Occipital lobe (tissue), 2 donors: ENCODE measurements around the gene MS4A5. TPM values are rescaled to one million over a fixed set of nuclear protein-coding genes. Genes with fewer than 3 reads are reported as not detected.

Source experiments
- DNase-seq: peaks from one replicate; lab custom pipeline; 2025; lab: John Stamatoyannopoulos, UW
- total RNA-seq: library from RNA; depleted of rRNA; stranded (reverse); fragments of >200 nt; gene quantifications from one replicate; pipeline ENCODE4 v1.2.3, GENCODE V29; 2014

The MS4A5 gene
- total RNA-seq, 1 donor from 2014 or later, result not detected

DNA sequence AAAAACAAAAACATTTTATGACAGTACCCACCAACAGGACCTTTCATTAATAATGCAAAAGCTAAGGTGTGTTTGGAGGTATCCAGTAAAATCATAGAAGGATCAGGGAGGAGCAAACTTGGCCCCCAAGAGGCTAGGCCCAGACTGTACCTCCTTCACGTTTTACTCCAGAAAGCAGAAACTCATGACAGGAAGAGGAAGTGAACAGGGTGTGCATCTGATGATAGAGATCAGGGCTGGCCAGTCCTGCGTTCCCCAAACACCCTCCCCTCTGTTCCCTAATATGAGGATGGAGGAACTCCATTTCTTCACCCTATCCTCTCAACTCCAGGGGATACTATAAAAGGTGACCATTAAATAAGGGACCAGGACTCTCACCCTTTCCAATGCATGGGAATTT is 53.0 kb downstream of the MS4A5 start:
- DNase-seq, result no peak

DNA sequence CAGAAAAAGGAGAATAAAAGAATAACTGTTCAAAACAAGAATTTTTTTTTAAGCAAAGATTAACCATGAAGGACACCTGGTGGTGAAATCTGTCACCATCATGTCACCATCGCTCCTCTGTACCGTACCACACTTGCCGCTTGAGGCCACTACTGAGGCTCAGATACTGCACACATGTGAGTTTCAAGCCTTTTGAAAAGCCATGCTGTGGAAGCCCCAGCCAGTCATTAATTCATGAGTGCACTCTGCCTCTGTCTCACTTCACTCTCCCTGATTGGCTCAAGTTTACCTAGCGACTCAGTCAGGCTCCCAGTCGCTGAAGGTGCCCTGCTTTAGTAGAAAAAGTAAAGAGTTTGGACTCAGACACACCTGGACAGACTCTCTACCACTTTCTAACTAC is 56.6 kb downstream of the MS4A5 start:
- no peak for DNase-seq

DNA sequence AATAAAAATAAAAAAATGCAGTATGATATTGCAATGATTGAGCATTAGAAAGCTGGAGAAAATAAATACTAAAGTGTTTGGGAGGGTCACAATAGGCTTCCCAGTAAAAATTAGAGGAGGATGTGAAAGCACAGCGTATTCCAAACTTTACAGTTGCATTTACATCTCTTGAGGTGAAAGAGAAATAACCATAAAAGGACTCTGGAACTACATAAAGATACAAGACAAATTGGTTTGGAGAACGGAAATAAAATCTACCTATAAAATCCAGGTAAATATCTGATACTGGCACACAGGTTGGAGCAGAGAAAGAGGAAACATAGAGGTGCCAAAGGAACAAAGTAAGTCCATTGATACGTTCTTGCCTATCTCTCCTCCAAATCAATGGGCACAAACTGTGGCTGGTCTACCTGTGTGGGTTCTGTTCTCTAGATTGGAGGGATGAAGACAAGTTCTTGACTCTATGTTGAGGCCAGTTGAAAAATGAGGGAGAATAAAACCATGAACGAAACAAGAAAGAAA is 63.2 kb downstream of the MS4A5 start, which contains the start of gene MS4A12:
MS4A12 (plus strand) TSS at position 291 of the 522 bp plus-strand sequence. CDS start 4,541 bp downstream, outside the sequence.
- no peak for DNase-seq

DNA sequence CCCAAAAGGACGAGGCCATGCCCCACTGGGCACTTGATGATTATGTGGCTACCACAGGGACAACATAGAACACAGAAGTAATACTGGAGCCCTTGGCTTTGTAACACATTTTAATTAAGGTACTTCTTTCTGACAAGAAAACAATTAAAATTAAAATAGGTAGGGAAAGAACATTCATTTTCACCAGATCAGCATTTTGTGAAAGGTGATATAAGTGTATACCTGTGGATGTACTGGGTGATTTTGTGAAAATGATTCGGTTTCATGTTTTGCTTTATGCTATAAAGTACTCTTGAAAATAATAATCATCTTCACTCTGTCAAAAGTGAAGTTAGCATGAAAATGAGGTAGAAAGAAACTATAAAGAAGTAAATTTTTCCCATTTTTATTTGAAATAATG is 64.1 kb downstream of the MS4A5 start:
- DNase-seq, result no peak

Other genes with a start within 250 kb of the MS4A5 start
- gene MS4A6A, start 246.5 kb upstream of the MS4A5 start, total RNA-seq, result 3.7 TPM
- not detected for gene MS4A4E, start 186.4 kb upstream of the MS4A5 start, total RNA-seq
- gene MS4A4A, start 148.9 kb upstream of the MS4A5 start, total RNA-seq, result 4.4 TPM
- not detected for gene MS4A6E, start 102.3 kb upstream of the MS4A5 start, total RNA-seq
- 3.3 TPM for gene MS4A7, start 51.0 kb upstream of the MS4A5 start, total RNA-seq
- gene MS4A14, start 33.1 kb upstream of the MS4A5 start, total RNA-seq, result not detected
- not detected for gene MS4A1, start 26.3 kb downstream of the MS4A5 start, total RNA-seq
- not detected for gene MS4A12, start 63.2 kb downstream of the MS4A5 start, total RNA-seq
- not detected for gene MS4A13, start 85.8 kb downstream of the MS4A5 start, total RNA-seq